Suprapubic skin (tissue), 4 donors: ENCODE data around the gene SLC1A1. TPM values are rescaled to one million over a fixed set of nuclear protein-coding genes. Genes with fewer than 3 reads are reported as not detected.

Source experiments
- DNase-seq, 2 donors: peaks; one replicate each; pipeline ENCODE4 v3.0.0-alpha.2; 2019; ENCODE audit warnings: low spot score in 2 of 2
- H3K27ac ChIP-seq: fragments of 200-600 bp; sonication (generic); one replicate; pipeline ENCODE4 v1.5.1; 2019
- H3K27me3 ChIP-seq: fragments of 200-600 bp; sonication (generic); one replicate; pipeline ENCODE4 v1.5.1; 2019
- H3K36me3 ChIP-seq: fragments of 200-600 bp; sonication (generic); one replicate; pipeline ENCODE4 v1.5.1; 2019
- H3K4me1 ChIP-seq: fragments of 200-600 bp; sonication (generic); one replicate; pipeline ENCODE4 v1.5.1; 2019
- H3K4me3 ChIP-seq: fragments of 200-600 bp; sonication (generic); one replicate; pipeline ENCODE4 v1.5.1; 2019; ENCODE audit warnings: mild to moderate bottlenecking
- H3K9me3 ChIP-seq: fragments of 200-600 bp; sonication (generic); one replicate; pipeline ENCODE4 v1.5.1; 2019
- CTCF ChIP-seq, 2 donors: fragments of 200-600 bp in 1 of 2; fragments of 450-650 bp in 1 of 2; sonication (generic) in 1 of 2; IDR thresholded peaks; one replicate each; pipeline ENCODE4 v1.5.1; 2016 to 2019; ENCODE audit warnings: antibody characterized with exemption in 2 of 2, mild to moderate bottlenecking in 1 of 2, moderate library complexity in 1 of 2
- EP300 ChIP-seq: sonication (generic); formaldehyde crosslinking; IDR thresholded peaks from one replicate; pipeline ENCODE4 v1.6.1; 2017; ENCODE audit warnings: antibody characterized with exemption
- POLR2A ChIP-seq, 2 donors: fragments of 450-650 bp; IDR thresholded peaks; one replicate each; pipeline ENCODE4 v1.6.1; 2017; ENCODE audit warnings: antibody characterized with exemption in 2 of 2, mild to moderate bottlenecking in 2 of 2, moderate library complexity in 2 of 2
- POLR2AphosphoS5 ChIP-seq, 3 donors: sonication (generic); formaldehyde crosslinking; IDR thresholded peaks; one replicate each; pipeline ENCODE4 v1.6.1; 2017; ENCODE audit warnings: antibody characterized with exemption in 3 of 3
- WGBS: methylation state at CpG from one replicate; pipeline ENCODE4 v1.1.5; 2018; 5-methylcytosine and 5-hydroxymethylcytosine counted together
- total RNA-seq, 4 donors: library from RNA; depleted of rRNA; stranded (reverse); fragments of >200 nt; gene quantifications; one replicate each; pipeline ENCODE4 v1.1.0, GENCODE V29; 2016

Gene SLC1A1
- total RNA-seq, 4 donors from 2014 or later = 1.0 to 2.4 (median 1.6) TPM

- no peaks in the 10 kb centered on the region for H3K9me3 ChIP-seq
- H3K36me3 ChIP-seq = no peaks in the 10 kb centered on the region
- 96% methylated on average over 5 of the region's 5 CpGs for WGBS
- no peak overlapping the region for H3K4me3 ChIP-seq
- no peaks in the 10 kb centered on the region for H3K27me3 ChIP-seq
- H3K27ac ChIP-seq = no peak overlapping the region
- no peaks in the 10 kb centered on the region for H3K4me1 ChIP-seq
- TF ChIP-seq POLR2A (IDR thresholded peaks at IDR 0.05) = no peak
- no peak for DNase-seq
Measured at GRCh38 chr9:4573634-4574389, 83.5 kb downstream of the SLC1A1 start.

- no peak for TF ChIP-seq EP300
- no peak for TF ChIP-seq POLR2AphosphoS5 (IDR thresholded peaks at IDR 0.05)
- no peak for TF ChIP-seq POLR2A (IDR thresholded peaks at IDR 0.05)
- TF ChIP-seq CTCF (IDR thresholded peaks at IDR 0.05) = no peak
- 79% methylated on average over 7 of the region's 7 CpGs for WGBS
- Histone ChIP-seq H3K4me1 (no peaks in the 10 kb centered on the region), H3K9me3 (no peaks in the 10 kb centered on the region), H3K36me3 (no peaks in the 10 kb centered on the region), H3K27me3 (no peaks in the 10 kb centered on the region), H3K27ac (no peak overlapping the region), H3K4me3 (no peak overlapping the region)
- DNase-seq = no peak
Measured at GRCh38 chr9:4574657-4575243, 84.5 kb downstream of the SLC1A1 start.

- H3K4me3 ChIP-seq = no peak overlapping the region
- WGBS = 94% methylated on average over 8 of the region's 8 CpGs
- no peaks in the 10 kb centered on the region for H3K9me3 ChIP-seq
- H3K4me1 ChIP-seq = no peaks in the 10 kb centered on the region
- DNase-seq = no peak
- no peak overlapping the region for H3K27ac ChIP-seq
- H3K36me3 ChIP-seq = no peaks in the 10 kb centered on the region
- TF ChIP-seq POLR2A (IDR thresholded peaks at IDR 0.05) = no peak
- TF ChIP-seq EP300 = no peak
- no peak for TF ChIP-seq CTCF (IDR thresholded peaks at IDR 0.05)
- no peak for TF ChIP-seq POLR2AphosphoS5 (IDR thresholded peaks at IDR 0.05)
- H3K27me3 ChIP-seq = no peaks in the 10 kb centered on the region
Measured at GRCh38 chr9:4575997-4576396, 85.7 kb downstream of the SLC1A1 start.

GRCh38 chr9:4576448-4576847 lies 86.2 kb downstream of the SLC1A1 start:
- no peak for TF ChIP-seq CTCF (IDR thresholded peaks at IDR 0.05)
- TF ChIP-seq EP300 = no peak
- no peak for TF ChIP-seq POLR2AphosphoS5 (IDR thresholded peaks at IDR 0.05)
- TF ChIP-seq POLR2A (IDR thresholded peaks at IDR 0.05) = no peak
- Histone ChIP-seq H3K9me3 (no peaks in the 10 kb centered on the region), H3K36me3 (no peaks in the 10 kb centered on the region), H3K4me3 (no peak overlapping the region), H3K27me3 (no peaks in the 10 kb centered on the region), H3K27ac (no peak overlapping the region), H3K4me1 (peaks cover 1% of the 10 kb centered on the region)
- WGBS = 95% methylated on average over 8 of the region's 8 CpGs
- DNase-seq = no peak

GRCh38 chr9:4579001-4579400 lies 88.7 kb downstream of the SLC1A1 start:
- no peaks in the 10 kb centered on the region for H3K9me3 ChIP-seq
- H3K4me1 ChIP-seq = peaks cover 8% of the 10 kb centered on the region
- no peak overlapping the region for H3K27ac ChIP-seq
- TF ChIP-seq EP300 (no peak), POLR2A (IDR thresholded peaks at IDR 0.05) (no peak), CTCF (IDR thresholded peaks at IDR 0.05) (no peak), POLR2AphosphoS5 (IDR thresholded peaks at IDR 0.05) (no peak)
- no peaks in the 10 kb centered on the region for H3K36me3 ChIP-seq
- WGBS = 60% methylated on average over 2 of the region's 2 CpGs
- no peaks in the 10 kb centered on the region for H3K27me3 ChIP-seq
- no peak overlapping the region for H3K4me3 ChIP-seq
- no peak for DNase-seq
